CD4-positive, alpha-beta T cell treated with Interleukin-21 for 1 hour (primary cell): Measurements from ENCODE around the gene ABHD14A.
"Not testable (repeated sequence)": the region's sequence is repeated elsewhere in the genome, so short reads cannot be mapped to it uniquely, and the experiment has no call there.

Experiments used
- DNase-seq: peaks from one replicate; pipeline ENCODE4 v3.0.0-alpha.2; 2020

The ABHD14A gene

DNA sequence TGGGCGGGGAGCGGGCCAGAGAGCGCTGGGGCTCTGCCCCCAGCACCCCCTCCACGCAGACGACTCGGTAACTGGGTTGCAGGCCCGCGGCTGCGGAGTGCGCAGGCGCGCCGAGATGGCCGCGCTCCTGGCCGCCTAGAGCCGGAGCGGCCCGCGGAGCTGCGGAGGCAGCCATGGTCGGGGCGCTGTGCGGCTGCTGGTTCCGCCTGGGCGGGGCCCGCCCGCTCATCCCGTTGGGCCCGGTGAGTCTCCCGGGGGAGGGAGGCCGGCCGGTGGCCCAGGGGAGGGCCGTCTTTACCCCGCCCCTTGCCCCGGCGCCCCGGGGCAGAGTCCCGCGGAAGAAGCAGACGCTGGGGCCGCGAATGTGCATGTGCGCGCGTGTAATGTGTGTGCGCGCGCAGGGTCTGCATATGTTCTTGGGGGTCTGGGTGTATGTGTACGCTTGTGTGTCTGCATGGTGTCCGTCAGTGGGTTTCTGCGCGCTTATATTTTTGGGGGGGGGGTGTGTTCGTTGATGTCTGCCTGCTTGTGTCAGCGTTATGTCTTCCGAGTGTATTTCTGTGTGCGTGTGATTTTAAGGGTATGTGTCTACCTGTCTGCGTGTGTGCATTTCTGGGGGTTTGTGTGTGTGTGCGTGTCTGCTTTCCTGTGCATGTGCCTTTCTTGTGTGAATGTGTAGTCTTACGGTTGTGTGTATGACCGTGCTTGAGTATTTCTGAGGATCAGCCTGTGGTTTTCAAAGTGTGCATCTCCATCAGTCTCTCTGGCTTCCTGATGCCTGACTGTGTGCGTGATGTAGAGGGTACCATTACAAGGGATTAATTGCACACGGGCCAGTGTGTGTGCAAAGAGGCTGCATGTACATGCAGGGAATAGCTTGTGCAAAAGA is at the start of gene ABHD14A:
Gene ABHD14A (plus strand): TSS at position 102 of the 889 bp plus-strand sequence. CDS start 72 bp downstream, at position 174.
- DNase-seq: peak; percentile 86

- DNase-seq: no peak
These were observed 47.5 kb upstream of the ABHD14A start for GRCh38 chr3:51927061-51927977.

GRCh38 chr3:51928438-51928837 is 46.4 kb upstream of the ABHD14A start:
- DNase-seq: no peak

- DNase-seq: not testable (repeated sequence)
These were observed 45.9 kb upstream of the ABHD14A start for GRCh38 chr3:51928981-51929380.

DNA sequence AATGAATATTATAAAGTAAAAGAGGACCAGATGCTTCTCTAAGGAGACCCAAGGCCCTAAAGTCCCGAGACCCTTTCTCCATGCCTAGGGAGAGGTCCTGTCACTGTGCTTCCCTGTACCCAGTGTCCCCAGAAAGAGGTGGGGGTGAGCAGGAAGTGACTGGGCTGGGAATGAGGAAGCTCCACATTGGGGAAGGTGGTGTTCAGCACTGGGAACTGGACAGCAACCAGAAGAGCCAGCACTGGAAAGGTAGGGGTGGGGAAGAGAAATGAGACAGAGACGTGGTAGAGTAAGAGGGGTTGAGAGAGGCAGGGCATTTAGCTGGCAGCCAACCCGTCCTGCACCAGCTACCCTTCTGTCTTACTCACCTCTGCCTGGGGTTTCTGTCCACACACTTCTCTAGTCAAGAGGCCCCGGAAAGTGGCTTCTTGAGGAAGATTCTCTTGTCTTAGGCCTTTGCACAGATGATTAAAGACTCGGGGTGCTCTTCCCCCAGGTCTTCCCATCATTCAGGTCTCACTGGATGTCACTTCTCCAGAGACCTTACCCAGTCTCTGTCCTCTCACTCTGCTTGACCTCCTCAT is 45.4 kb upstream of the ABHD14A start:
- DNase-seq: no peak

DNA sequence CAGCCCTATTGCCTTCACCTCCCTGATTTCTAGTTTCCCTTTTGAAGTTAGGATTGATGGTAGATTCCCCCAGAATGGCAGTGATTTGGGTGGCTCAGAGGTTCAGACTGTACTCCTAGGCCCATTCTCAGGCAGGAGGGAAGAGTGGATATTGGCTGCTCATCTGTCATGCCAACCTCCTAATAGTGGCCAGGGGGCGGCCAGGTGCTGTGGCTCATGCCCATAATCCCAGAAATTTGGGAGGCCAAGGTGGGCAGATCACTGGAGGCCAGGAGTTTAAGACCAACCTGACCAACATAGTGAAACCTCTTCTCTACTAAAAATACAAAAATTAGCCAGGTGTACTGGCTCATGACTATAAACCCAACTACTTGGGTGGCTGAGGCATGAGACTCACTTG is 44.4 kb upstream of the ABHD14A start:
- DNase-seq: no peak

- DNase-seq: no peak
These were observed 43.1 kb upstream of the ABHD14A start for GRCh38 chr3:51931756-51932155.

GRCh38 chr3:51932471-51933370 is 42.1 kb upstream of the ABHD14A start:
- DNase-seq: no peak

GRCh38 chr3:51933471-51934138 is 41.3 kb upstream of the ABHD14A start:
- no peak for DNase-seq

DNA sequence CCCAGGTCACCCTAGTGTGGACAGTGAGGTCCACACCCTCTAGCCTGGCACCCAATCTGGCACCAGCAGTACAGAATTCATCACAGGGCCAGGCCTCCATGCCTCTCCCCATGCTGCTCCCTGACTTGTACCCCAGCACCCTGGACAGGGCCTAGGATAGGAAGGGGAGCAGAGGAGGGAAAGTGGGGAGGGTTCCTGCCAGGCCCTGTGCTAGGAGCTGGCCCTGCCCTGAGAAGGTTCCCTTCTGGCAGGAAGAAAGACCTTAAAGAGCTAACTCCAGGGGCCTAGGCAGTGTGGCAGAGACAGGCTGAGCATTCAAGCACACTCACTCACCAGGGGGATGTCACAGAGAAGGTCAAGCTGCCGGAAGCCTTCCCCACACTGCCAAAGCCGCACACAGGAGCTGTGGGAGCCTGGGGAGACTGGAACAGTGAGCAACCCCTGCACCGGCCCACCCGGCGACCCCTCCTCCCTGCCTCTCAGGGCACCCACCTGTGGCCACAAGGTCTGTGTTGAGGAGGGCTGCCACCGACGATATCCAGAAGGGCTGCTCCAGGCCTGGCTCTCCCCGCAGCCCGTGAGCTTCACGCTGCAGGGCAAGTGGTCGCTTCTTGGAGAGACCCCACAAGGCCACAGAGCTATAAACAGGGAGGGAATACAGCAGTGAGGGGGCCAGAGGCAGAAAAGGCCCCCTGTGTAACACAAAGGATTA is 40.6 kb upstream of the ABHD14A start:
- DNase-seq: no peak

DNA sequence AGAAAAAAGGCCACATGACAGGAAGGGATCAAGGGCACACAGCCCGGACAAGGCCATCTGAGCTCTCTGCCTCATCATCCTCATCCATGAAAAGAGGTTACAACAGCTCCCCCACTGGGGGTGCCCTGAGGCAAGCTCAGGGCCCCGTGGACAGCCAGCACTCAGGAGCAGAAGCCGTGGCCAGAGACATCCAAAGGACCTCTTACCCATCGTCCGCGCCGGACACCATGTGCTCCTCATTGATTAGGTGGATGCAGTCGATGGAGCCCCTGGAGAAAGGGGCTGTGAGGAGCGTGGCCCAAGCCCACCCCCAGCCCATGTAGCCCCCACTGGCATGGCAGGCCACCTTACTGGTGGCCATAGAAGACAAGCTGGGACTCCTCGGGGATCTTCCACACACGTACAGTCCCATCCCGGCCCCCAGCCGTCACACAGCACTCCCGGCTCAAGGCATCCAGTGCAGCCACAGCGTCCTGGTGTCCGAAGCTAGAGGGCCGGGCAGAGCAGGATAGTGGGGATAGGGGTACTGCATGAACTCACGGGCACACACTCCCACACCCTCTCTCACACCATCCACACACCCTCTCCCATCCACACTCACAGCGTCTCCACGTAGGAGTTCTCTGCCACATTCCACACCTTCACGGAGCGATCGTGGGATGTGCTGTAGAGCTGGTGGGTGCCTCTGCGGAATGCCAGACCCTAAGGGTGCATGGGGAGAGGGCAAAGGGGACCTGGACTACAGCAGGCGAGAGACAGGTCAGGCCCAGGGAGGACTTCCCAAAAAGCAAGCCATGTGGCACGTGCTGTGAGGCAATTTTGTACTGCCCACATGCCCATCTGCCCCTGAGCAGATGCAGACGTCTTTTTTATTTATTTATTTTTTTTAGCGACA is 39.6 kb upstream of the ABHD14A start:
- no peak for DNase-seq

GRCh38 chr3:51935886-51936755 is 38.7 kb upstream of the ABHD14A start:
- no peak for DNase-seq

DNA sequence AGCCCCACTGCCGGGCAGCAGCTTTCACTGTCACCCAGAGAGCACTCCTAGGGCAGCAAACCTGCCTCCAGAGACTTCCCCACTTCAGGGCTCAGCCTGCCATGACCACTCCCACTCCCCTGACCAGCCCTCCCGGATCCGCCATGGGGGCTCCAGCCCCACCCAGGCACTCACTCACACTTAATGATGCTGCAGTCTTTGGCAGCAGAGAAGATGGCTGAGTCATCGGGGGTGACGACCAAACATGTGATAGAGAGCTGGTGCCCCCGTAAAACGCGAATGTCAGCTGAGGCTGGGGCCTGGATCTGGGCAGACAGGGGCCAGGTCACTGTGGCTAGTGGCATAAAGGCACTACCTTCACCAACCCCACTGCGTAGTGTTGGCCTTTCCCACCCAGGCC is 37.9 kb upstream of the ABHD14A start:
- no peak for DNase-seq

GRCh38 chr3:51937611-51938450 is 37.0 kb upstream of the ABHD14A start:
- no peak for DNase-seq

DNA sequence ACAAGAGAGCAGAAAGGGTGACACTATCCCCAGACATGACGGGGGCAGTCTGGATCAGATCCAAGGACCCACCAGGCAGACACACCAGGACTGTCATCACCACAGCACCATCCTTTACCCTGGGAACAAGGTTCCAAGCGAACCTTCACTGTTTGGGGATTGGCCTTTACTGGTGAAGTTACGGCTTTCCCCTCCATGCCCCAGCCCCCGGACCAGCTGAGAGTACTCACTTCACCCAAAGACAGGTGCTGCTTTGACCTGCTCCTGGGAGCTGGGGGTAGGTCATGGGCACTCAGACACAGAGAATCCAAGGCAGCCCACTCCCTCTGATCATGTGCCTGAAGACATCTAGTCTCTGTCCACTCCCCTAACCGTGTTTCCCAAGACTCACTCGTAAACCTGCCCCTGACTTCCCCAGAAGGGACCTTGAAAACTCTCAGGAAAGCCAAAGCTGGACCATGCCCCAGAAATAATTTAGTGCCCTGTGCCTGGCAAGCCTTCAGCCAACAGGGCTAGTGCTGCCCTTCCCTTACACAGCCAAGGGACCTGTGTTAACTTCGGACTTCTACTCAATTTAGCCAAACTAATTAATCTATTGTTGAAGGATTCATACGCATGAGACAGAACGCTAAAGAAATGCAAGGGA is 36.0 kb upstream of the ABHD14A start:
- no peak for DNase-seq

DNA sequence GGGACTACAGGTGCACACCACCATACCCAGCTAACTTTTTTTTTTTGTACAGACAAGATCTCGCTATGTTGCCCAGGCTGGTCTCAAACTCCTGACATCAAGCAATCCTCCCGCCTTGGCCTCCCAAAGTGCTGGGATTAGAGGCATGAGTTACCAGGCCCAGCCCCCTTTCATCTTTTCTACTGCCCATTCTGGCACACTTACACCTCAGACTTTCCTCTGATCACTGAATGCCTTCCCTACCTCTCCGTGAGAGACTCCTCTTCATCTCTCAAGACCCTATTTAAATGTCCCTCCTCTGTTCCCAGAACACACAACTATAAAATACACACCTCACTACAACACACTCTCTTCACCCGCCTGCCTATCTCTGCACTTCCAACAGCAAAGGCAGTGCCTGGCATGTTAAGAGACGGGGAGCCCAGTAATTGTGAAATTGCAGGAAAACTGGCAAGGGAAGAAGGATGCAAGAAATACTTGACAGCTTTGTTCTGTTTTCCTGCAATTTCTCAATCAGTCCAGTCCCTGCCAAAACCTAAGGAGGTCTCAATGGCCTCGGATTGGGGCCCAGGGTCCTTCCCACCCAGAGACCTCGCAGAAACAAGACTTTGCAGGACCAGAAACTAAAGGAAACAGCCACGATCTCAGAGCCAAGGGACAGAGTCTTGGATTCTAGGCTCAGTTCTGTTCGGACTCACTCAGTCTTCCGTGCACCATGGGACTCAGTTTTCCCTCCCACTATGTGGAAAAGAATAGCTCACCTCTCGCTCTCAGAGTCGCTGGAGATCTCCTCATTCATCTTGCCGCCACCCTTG is 34.0 kb upstream of the ABHD14A start:
- no peak for DNase-seq

DNA sequence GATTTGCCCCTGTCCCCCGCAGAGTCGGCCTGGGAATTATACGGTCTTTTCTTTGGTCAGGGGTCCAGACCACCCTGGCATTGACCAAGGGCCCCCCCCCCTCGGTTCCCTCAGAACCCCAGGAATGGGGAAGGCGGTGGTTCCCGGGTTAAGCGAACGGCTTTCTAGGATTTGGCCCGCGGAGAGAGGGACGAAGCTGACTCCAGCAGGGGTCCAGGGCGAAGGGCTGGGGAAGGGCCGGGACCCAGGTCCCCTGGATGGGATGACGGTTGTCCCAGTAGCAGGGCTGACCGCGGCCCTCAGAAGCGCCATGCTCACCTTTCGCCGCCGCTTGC is 33.4 kb upstream of the ABHD14A start:
- no peak for DNase-seq
